Endothelial cell (in vitro differentiated cells): Measurements from ENCODE around the gene TCERG1L. TPM values are rescaled to one million over a fixed set of nuclear protein-coding genes. Genes with fewer than 3 reads are reported as not detected.

Experiments used
- DNase-seq: peaks from one replicate; pipeline ENCODE4 v3.0.0; 2021; ENCODE audit warnings: low spot score
- H3K27ac Mint-ChIP-seq: one replicate; pipeline ENCODE4 v1.8.0; 2021; ENCODE audit warnings: mixed read lengths, inconsistent platforms; ENCODE audit not compliant: unreplicated experiment
- H3K27me3 Mint-ChIP-seq: one replicate; pipeline ENCODE4 v1.8.0; 2021; ENCODE audit warnings: mild to moderate bottlenecking, moderate library complexity, mixed read lengths, inconsistent platforms; ENCODE audit not compliant: unreplicated experiment
- H3K36me3 Mint-ChIP-seq: one replicate; pipeline ENCODE4 v1.8.0; 2021; ENCODE audit warnings: mild to moderate bottlenecking, low read depth, mixed read lengths, inconsistent platforms; ENCODE audit not compliant: unreplicated experiment
- H3K4me1 Mint-ChIP-seq: one replicate; pipeline ENCODE4 v1.8.0; 2021; ENCODE audit warnings: mild to moderate bottlenecking, mixed read lengths, inconsistent platforms; ENCODE audit not compliant: unreplicated experiment
- H3K4me3 Mint-ChIP-seq: one replicate; pipeline ENCODE4 v1.8.0; 2021; ENCODE audit warnings: mild to moderate bottlenecking, mixed read lengths, inconsistent platforms; ENCODE audit not compliant: unreplicated experiment
- H3K9me3 Mint-ChIP-seq: one replicate; pipeline ENCODE4 v1.8.0; 2021; ENCODE audit warnings: mixed read lengths, inconsistent platforms; ENCODE audit not compliant: unreplicated experiment
- total RNA-seq: library from RNA; stranded (reverse); fragmentation: NEBNext Ultra II Directional; extraction: Animal tissue kit (Norgen Biotek cat#: 25700); gene quantifications from one replicate; pipeline ENCODE4 v1.2.1, GENCODE V29; 2021; ENCODE audit not compliant: unreplicated experiment
- TF ChIP-seq, protein P1 (sequence below): fragments of 200-600 bp; sonication (generic); IDR thresholded peaks from one replicate; pipeline ENCODE4 v1.5.0; 2021; ENCODE audit warnings: antibody characterized with exemption; ENCODE audit not compliant: unreplicated experiment

TCERG1L gene
- total RNA-seq, 1 donor from 2014 or later: not detected

DNA sequence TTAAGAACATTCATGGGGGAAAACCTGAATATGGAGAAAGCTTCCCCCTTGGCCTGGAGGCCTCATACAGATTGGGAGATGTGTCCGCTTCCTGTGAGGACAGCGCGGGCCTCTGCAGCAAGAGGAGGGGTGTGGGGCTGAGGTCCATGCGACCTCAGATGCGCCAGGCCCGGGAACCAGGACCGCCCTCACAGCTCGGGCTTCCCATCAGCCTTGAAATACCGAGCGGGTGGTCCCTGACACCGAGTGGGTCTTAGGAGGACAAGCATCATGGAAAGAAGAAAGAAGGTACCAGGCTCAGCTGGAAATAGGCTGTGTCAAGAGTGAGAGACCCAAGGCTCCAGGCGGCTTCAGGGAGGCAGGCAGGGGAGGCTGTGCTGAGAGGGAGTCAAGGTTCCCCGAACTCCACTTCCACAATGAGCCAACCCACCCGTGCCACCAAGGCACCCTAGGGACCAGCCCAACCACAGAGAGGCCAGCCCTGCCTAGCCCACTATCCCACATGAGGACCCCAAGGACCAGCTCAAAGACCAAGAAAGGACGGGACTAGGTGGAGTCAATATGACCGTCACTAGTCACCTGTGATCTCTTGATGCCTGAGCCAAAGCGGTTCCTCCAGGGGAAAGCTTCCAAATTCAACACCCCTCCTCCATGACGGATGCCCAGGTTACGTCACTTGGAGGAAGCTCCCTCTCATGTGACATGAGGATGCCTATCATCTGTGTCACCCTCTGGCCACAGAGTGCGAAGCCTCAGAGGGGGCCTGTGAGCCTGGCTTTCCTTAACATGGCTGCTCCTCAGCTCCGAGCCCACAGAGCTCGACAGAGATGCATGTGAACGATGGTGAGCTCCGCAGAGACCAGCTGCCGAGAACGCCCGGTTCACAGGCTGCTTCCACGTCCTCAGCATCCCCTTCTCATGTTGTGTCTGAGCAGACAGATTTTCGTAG, 103.7 kb downstream of the TCERG1L start:
- TF ChIP-seq, protein P1, sequence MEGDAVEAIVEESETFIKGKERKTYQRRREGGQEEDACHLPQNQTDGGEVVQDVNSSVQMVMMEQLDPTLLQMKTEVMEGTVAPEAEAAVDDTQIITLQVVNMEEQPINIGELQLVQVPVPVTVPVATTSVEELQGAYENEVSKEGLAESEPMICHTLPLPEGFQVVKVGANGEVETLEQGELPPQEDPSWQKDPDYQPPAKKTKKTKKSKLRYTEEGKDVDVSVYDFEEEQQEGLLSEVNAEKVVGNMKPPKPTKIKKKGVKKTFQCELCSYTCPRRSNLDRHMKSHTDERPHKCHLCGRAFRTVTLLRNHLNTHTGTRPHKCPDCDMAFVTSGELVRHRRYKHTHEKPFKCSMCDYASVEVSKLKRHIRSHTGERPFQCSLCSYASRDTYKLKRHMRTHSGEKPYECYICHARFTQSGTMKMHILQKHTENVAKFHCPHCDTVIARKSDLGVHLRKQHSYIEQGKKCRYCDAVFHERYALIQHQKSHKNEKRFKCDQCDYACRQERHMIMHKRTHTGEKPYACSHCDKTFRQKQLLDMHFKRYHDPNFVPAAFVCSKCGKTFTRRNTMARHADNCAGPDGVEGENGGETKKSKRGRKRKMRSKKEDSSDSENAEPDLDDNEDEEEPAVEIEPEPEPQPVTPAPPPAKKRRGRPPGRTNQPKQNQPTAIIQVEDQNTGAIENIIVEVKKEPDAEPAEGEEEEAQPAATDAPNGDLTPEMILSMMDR: no peak
- peaks cover 25% of the 10 kb centered on the region for H3K9me3 Mint-ChIP-seq
- no peak for DNase-seq

DNA sequence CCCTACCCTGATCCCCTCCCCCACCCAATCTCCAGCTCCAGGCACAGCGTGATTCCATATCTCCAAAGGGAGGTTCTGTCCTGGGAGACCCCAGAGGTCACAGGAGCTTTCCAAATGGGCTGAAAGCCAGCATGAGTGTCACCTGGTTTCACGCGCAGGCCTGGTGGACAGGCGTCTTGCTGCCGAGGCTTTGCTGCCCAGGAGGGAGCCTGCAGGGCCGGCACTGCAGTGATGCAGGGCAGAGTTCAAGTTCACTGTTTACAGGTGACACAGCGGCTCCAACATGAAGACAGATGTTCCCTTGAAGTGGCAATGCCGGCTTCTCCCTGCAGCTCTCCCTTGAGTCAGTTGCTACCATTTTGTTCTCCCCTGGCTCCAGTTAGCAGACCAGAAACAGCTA, 104.3 kb downstream of the TCERG1L start:
- TF ChIP-seq, protein P1: no peak
- Mint-ChIP-seq H3K27ac (no peak overlapping the region), H3K27me3 (peaks cover 6% of the 10 kb centered on the region), H3K4me1 (no peaks in the 10 kb centered on the region), H3K4me3 (no peak overlapping the region), H3K9me3 (peaks cover 23% of the 10 kb centered on the region), H3K36me3 (peaks cover 7% of the 10 kb centered on the region)
- no peak for DNase-seq

More for the DNA sequence above, 103.7 kb downstream of the TCERG1L start:
- no peaks in the 10 kb centered on the region for H3K4me1 Mint-ChIP-seq
- H3K27ac Mint-ChIP-seq: no peak overlapping the region
- peaks cover 8% of the 10 kb centered on the region for H3K27me3 Mint-ChIP-seq
- H3K36me3 Mint-ChIP-seq: peaks cover 5% of the 10 kb centered on the region
- H3K4me3 Mint-ChIP-seq: no peak overlapping the region

DNA sequence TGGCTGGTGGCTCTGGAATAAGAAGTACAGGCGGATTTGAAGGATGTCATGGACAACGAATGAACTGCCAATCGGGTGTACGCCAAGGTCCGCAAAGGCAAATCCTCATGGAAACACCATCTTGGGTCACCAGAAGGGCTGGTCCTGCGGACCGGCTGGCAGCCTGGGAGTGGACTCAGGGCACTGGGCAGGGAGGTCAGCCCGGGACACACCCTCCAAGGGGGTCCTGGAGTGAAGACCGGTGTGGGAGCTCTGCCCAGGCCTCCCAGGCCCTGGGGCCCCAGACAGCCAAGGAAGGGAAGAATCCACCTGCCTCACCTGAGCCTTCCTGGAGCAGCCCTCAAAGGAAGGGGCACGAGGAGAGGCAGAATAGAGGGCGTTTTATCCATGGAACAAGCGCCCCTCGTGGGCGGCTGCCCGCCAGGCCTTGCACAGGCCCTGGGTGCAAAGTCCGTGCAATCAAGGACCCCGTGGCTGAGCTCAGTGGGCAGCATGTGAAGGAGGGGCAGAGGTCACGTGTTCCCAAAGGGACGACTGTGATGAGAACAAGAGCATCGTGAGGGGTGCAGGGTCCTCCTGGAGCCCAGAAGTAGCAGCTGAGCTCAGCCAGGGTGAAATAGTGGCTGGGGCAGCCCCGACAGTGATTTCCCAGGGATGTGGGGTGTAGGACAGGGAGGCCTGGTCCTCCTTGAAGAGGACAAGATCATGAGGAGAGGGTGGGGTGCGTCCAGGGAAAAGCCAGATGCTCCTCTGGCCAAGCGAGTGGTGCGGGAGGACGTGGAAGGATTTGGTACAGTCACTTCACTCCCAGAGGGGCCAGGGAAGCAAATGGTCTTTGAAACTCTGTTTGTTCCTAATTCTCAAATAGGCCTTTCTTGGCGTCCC, 105.2 kb downstream of the TCERG1L start:
- no peaks in the 10 kb centered on the region for H3K4me1 Mint-ChIP-seq
- H3K27ac Mint-ChIP-seq: no peak overlapping the region
- peaks cover 8% of the 10 kb centered on the region for H3K36me3 Mint-ChIP-seq
- H3K4me3 Mint-ChIP-seq: no peak overlapping the region
- H3K27me3 Mint-ChIP-seq: peaks cover 5% of the 10 kb centered on the region
- peaks cover 25% of the 10 kb centered on the region for H3K9me3 Mint-ChIP-seq
- DNase-seq: no peak
- TF ChIP-seq, protein P1: no peak

DNA sequence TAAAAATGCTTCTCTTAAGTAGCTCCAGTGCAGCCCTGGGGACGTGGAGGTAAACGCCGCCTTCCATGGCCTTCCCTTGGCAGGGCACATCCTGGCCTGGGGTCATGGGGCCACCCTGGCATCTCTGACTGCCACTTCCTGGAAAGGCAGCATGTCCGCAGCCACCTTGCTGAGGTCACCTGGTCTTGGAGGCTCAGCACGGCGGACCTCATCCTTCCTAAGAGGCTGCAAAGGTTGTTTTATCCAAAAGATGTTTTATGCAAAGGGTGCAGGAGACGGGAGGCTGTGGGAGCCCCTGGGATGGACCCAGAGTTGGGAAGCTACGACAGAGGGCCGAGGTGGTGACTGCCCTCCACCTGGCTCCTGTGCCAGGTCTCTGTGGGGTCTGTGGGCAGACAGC, 106.0 kb downstream of the TCERG1L start:
- Mint-ChIP-seq H3K4me1 (no peaks in the 10 kb centered on the region), H3K4me3 (no peak overlapping the region)

More for the DNA sequence above, 106.0 kb downstream of the TCERG1L start:
- H3K36me3 Mint-ChIP-seq: peaks cover 8% of the 10 kb centered on the region
- peaks cover 33% of the 10 kb centered on the region for H3K9me3 Mint-ChIP-seq
- peaks cover 10% of the 10 kb centered on the region for H3K27me3 Mint-ChIP-seq
- H3K27ac Mint-ChIP-seq: no peak overlapping the region
- TF ChIP-seq, protein P1: no peak
- no peak for DNase-seq
